HG03095 (cell line): ENCODE measurements around the gene NDUFS6.

Experiments
- ATAC-seq: cut with Tn5 transposase; IDR thresholded peaks from one replicate; pipeline ENCODE4 v1.9.1; 2021; ENCODE audit warnings: moderate library complexity; ENCODE audit not compliant: unreplicated experiment

The NDUFS6 gene

DNA sequence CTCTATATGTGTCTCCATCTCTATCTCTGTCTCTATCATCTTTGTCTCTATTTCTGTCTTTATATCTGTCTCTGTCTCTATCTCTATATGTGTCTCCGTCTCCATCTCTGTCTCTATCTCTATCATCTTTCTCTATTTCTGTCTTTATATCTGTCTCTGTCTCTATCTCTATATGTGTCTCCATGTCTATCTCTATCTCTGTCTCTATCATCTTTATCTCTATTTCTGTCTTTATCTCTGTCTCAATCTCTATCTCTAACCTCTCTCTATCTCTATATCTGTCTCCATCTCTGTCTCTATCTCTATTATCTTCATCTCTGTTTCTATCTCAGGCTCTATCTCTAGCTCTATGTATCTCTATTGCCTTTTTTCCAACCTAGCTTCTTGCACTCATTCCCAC, 44.5 kb downstream of the NDUFS6 start:
- ATAC-seq = no peak

GRCh38 chr5:1846583-1846982, 45.4 kb downstream of the NDUFS6 start:
- no peak for ATAC-seq

DNA sequence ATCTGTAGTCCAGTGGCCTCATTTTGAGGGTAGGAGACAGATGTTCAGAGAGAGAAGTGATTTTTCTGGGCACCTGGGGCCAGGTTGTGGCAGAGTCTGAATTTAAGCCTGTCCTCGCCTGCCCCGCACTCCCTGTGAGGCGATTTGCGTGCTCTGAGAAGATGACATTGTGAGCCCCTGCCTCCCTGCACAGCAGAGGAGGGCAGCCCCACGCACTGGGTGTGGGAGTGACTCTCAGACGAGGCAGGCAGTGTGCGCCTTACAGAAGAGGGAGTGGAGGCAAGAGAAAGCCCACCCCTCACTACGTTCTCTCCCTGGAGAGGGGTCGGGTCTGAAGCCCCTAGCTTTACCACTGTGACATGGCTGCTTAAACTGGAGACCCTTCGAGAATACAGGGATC, 45.8 kb downstream of the NDUFS6 start:
- no peak for ATAC-seq

DNA sequence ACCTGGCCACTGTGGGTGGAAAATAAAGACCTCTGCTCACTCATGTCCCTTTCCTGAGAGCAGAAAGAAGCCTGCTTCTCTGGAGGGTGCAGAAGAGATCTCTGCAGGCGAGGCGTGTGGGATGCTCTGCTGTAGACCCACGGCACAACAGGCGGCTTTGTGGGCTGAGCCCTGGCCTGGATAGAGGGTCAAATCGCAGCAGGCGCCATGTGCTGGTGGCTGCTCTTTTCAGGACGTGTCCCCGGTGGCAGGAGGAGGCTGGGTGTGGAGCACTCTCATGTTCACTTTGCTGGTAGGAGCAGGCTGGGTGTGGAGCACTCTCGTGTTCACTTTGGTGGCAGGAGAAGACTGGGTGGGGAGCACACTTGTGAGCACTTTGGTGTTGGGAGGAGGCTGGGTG, 46.4 kb downstream of the NDUFS6 start:
- no peak for ATAC-seq

DNA sequence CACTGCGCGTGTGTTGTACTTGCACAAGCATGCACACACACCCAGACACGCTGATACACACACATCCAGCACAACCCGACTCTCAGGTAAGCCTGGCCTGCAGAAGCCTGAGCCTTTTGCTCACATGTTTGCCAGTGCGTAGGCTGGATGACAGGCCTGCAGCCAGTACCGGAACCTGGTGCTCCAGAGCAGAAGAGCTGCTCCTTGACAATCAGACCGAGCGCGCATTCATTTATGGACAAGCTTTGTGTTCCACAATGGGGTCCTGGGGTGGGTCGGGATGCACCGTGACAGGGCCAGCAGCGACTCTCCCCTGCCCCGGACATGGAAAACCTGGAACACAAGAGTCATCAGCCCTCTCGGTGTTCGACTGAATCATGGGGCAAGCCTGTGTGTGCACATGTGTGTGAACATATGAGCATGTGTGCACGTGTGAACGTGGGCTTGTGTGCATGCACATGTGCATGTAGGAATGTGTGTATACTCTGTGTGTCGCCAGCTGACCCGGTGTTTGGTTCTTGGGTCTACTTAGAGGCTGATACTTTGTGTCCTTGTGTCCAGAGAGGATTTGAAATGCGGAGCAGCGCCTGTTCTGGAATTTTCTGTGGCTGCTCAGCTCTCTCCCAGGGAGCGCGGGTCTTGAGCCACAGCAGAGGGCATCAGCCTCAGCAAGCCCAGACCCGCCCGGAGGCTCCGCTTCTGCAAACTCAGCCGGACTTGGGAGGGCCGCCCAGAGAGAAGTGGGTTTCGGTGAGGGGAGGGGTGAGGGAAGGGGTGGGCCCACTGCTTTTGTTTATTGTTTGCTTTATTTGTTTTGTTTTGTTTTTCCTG, 49.3 kb downstream of the NDUFS6 start:
- ATAC-seq = no peak

- no peak for ATAC-seq
Measured at GRCh38 chr5:1851290-1851934, 50.2 kb downstream of the NDUFS6 start.

- ATAC-seq = no peak
Measured at GRCh38 chr5:1852324-1852947, 51.2 kb downstream of the NDUFS6 start.

GRCh38 chr5:1853531-1853930, 52.3 kb downstream of the NDUFS6 start:
- no peak for ATAC-seq

- ATAC-seq = no peak
Measured at GRCh38 chr5:1855075-1855474, 53.9 kb downstream of the NDUFS6 start.

DNA sequence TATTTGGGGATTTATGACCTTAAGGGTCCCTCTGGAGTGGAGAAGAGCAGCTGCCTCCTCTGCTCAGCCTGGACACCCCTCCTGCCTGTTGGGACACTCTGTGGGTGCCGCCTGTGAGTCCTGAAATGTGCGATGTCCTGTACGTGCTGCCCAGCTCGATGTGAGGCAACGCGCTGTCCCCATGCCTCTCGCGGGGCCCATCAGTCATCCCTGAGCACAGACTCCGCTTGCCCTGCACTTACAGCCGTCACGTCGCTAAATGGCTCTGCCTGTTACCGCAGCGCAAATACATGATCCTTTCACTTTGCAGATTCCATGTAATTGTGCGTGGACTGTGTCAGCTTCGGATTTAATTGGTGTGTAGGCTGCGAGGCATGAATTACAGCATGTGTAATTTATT, 54.4 kb downstream of the NDUFS6 start:
- ATAC-seq = no peak

GRCh38 chr5:1856596-1857255, 55.5 kb downstream of the NDUFS6 start:
- ATAC-seq = no peak

GRCh38 chr5:1857256-1857600, 56.0 kb downstream of the NDUFS6 start:
- ATAC-seq = no peak

DNA sequence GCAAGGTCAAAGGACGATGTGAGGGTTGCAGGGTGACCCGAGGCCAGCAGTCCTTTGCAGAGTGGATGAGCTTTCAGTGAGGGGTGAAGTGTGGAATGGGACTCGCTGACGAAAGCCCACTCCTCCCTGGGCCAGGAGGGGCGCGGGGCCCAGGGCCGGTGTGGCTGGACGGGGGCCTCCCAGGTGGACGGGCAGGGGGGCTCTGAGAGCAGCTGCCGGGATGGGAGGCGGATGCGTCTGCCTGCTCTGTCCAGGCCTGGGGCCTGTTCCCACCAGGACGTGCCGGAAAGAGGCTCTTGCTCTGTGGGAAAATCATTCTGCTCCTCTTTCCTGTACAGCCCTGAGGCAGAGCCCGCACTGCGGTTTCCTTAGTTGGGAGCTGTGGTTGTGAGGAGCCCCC, 57.2 kb downstream of the NDUFS6 start:
- no peak for ATAC-seq

DNA sequence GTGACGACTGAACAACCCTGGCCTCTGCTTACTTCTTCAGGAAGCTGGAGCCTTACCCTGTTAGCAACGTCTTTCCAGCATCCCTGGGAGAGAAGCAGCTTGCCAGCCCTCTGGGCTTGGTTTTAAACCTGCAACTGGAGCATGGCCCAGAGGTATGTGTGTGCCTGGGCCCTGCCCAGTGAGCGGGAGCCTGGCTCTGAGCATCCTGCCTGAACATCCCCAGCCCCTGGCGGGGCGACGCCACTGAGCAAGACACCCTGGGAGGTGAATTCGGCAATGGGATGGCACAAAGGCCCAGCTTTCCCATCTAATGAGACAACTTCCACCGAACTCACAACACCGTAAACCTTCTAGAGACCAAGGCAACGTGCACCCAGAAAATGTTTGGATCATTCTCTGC, 57.9 kb downstream of the NDUFS6 start:
- no peak for ATAC-seq

DNA sequence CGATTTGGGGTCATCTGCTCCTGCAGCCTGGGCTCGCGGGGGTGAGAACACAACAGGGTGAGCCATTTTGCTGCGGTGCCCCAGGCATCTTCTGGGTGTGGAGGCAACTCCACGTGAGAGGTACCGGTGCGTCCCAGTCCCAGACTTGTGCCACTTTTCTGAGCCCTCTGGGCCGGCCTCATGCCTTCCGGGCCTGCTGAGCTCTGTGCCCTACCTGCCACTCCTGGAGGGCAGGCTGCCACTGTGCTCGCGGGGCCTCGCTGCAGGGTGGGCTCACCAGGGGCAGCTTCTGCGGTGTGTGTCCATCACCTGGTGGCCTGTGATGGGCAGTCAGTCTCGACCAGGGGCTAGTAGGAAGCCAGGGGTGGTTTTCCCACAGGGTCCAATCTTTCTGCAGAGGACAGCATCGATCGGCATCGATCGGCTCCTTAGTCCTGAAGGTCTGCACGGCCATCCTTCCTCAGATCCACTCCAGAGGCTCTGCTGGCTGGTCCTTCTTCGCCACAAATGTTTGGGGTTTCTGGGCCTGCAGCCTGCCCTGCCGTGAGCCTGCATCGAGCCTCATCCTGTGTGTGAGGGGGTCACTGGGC, 58.9 kb downstream of the NDUFS6 start:
- ATAC-seq = no peak

GRCh38 chr5:1860949-1861348, 59.7 kb downstream of the NDUFS6 start:
- ATAC-seq = no peak

DNA sequence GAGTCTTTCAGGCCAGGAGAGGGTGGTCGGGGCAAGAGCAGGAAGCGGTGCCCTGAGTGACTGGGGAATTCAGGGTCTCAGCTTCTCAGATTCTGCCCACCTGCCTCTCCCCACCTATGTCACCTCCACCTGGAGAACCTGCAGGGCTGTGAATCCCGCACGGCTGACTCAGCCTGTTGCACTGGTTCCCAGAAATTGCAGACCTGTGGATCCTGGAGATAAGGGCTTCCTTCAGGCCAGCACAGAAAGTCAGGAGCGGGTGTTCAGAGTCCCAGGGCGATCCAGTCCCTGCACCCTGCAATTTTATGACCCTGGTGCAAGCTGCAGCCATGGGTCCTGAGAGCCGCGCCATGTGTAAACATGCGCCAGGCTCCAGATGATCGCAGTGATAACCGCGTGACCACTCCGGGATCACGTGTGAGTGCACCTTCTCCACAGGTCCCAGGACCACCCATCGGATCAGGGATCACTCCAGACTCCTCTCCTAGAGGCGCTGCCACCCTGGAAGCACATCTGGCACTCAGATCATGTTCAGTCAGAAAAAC, 63.8 kb downstream of the NDUFS6 start:
- ATAC-seq = no peak

GRCh38 chr5:1865486-1865885, 64.3 kb downstream of the NDUFS6 start:
- ATAC-seq = no peak
